ENCODE data around the gene TNFAIP1.

DNA sequence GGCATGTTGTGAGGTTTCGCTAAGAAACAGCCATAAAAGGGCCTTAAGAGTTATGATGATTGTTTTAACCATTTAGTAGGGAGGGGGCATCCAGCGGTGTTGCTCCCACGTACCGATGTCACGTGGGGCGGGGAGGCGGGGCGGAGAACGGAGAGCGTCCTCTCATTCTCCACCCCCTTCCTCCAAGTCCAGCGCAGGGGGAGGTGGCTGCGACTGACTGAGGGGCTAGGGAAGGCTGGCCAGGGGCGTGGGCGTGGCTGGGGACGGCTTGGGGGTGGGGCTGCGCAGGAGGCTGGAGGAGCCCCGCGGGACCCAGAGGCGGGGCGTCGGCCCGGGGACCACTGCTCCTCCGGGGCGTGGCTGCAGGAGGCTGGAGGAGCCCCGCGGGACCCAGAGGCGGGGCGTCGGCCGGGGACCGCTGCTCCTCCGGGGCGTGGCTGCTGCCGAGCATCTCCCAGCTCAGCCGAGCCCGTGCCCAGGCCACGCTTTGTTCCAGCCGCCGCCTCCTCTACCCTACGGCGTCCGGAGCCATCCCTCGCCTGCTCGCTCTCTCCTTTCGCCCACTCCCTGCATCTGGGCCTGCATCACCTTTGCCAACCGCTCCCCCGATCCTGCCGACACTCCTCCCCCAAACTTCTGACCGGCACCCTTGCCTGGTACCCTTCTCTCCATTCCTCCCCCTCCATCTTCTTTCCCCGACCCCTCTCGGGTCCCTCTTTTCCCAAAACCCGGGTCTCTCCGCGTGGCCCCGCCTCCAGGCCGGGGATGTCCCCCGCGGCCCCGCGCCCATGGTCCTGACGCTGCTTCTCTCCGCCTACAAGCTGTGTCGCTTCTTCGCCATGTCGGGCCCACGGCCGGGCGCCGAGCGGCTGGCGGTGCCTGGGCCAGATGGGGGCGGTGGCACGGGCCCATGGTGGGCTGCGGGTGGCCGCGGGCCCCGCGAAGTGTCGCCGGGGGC lies 36.0 kb downstream of the TNFAIP1 start, which contains the start of gene SARM1:
- TF ChIP-seq CTCF (conservative IDR thresholded peaks at IDR 0.05; ENCODE audit: low read depth, low read length) (no peak), EZH2phosphoT487 (IDR thresholded peaks at IDR 0.05; ENCODE audit: borderline replicate concordance, low read length) (no peak)

Measured in PC-3 (cell line).